Activated CD4-positive, alpha-beta T cell treated with anti-CD3 and anti-CD28 coated beads, Interleukin-10, Interleukin-2, amounts not matched to agents 100 ng/mL and 50 ng/mL, durations not matched to agents 16 hours and 8 hours (primary cell): Measurements from ENCODE around the gene ZNF81.
"Not testable (repeated sequence)": the region's sequence is repeated elsewhere in the genome, so short reads cannot be mapped to it uniquely, and the experiment has no call there.

Experiments used
- DNase-seq: peaks from one replicate; pipeline ENCODE4 v3.0.0-alpha.2; 2020

ZNF81 gene

DNA sequence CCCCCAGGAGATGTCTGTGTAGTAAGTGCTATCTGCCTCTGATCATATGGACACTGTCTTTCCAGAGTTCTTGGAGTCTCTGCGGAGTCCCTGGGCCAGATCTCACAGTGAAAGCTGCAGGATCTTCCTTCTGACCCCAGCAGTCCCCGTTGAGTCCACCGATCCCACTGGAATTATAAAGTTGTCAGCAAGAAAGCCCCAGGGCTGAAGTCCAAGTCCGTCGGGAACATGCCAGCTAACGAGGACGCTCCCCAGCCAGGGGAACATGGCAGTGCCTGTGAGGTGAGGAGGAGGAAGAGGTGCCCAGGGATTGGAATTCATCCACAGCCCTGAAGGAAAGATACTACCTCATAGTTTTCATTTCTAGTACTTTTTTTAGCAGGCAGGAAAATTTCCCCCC is 9.3 kb downstream of the ZNF81 start:
- no peak for DNase-seq

DNA sequence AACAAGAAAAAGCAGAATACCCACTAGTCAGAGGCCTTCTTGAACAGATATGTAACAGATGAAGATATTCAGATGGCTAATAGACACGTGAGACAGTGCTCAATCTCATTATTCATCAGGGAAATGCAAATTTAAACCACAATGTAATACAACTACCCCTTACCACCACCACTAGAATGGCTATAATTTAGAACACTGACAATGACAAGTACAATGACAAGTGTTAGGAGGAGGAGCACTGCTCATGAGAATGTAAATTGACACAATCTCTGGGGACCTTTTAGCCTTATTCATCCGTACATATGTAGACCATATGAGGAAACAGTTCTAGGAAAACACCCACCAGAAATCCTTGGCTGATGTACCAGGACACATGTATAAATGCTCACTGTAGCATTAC is 13.1 kb downstream of the ZNF81 start:
- DNase-seq: no peak

DNA sequence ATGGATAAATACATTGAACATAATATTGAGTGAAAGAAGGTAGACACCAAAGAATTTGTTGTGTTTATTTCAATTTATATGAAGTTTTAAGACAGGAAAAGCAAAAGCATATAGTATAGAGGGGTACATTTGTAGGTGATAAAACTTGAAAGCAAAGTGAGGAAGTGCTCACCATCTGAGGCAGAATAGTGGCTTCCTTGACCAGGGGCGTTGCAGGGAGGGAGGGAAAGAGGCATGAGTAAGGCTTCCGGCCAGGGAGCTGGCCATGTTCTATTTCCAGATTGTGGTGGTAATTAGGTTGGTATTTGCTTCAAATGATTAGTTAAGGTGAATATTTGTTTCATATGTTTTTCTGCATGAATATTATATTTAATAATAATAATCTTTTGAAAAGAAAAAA is 13.7 kb downstream of the ZNF81 start:
- DNase-seq: not testable (repeated sequence)

DNA sequence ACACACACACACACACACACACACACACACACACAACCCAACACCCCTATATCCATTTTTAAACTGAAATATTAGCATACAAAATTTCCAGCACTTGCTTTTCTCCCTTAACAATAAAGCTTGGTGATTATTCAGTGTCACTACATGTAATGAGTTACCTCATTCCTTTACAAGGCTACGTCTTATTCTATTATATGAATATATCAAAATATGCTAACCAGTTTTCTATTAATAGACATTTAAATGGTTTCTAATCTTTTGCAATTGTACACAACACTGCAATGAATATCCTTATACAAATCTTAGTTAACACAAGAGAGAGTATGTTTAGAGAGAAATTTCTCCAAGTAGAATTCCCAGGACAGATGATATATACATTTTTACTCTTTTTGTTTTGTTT is 14.2 kb downstream of the ZNF81 start:
- no peak for DNase-seq

DNA sequence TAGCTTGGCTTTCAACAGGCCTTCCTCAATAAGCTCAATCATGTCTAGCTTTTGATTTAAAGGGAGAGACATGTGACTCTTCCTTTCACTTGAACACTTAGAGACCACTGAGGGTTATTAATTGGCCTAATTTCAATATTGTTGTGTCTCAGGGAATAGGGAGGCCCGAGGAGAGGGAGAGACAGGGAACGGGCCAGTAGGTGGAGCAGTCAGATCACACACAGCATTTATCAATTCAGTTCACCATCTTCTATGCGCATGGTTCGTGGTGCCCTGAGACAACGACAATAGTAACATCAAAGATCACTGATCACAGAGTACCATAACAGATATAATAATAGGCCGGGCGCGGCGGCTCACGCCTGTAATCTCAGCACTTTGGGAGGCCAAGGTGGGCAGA is 17.8 kb downstream of the ZNF81 start:
- DNase-seq: no peak

DNA sequence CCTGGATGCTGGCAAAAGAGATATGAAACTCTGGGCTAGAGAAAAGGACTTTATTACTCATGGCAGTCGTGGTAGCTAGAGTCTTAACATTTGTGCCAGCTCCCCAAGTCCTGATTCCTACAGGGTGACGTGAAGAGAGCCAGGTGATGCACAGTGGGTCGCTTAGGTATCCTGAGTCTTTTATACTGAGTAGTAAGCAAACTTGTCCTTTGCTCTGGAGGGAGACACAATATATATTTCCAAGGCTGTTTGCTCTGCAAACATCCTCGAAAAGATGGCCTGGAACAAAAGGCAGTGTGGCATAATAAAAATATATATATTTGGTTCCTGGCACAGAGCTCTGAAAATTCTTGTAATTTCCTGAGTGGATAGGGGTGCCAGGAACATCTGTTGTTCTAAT is 23.0 kb downstream of the ZNF81 start:
- DNase-seq: no peak

DNA sequence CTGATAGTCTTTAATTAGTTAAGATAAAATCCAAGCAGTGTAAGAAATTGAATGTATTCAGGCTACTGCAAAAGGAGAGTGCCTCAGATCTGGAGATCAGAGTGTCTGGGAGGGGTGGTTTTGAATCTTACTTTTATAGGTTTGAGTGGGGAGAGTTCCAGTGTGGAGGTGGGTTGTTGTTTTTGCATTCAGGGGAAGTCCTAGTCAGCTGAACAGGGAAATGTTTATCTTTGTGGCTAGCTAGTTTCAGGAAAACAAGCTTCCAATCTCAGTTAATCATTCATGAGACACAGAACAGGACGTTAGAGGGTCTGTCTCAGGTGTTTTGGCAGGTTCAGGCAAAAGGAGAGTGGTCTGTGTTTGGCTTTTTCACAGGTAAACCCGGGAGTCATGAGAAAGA is 26.0 kb downstream of the ZNF81 start:
- DNase-seq: no peak

DNA sequence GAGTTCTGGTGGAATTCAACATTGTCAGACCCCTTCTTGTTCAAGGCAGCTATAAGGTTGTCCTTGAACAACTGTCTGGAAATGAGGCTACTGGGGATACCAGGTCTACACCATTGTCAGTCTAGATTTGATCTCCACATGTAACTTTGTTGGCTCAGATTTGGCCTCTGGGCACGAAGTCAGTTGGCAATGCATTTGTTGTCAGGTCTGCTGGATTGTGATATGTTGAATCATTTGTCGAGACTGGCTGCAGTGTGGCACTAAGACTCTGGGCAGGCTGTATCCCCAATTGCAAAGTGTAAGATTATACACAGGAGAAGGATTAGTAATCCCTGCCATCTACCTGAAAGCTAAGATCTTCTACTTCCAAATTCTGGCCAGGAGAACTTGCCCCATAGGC is 26.5 kb downstream of the ZNF81 start:
- DNase-seq: no peak

DNA sequence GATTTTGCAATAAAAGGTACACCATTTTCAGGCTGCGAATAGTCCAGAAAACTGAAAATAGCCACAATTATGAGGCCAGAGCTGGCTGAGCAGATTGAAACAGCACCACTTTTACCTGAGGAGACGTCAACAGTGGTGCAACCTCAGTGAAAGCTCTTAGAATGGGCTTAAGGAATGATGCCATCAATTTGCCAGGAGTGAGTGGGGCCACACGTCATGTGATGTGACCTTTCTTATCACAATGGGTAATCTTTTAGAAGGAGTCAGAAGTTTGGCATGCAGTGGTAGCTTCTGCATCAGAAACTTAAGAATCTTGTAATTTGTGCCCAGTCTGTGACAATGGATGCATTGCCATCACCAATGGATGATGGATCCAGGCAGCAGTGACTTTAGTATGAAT is 27.6 kb downstream of the ZNF81 start:
- no peak for DNase-seq

DNA sequence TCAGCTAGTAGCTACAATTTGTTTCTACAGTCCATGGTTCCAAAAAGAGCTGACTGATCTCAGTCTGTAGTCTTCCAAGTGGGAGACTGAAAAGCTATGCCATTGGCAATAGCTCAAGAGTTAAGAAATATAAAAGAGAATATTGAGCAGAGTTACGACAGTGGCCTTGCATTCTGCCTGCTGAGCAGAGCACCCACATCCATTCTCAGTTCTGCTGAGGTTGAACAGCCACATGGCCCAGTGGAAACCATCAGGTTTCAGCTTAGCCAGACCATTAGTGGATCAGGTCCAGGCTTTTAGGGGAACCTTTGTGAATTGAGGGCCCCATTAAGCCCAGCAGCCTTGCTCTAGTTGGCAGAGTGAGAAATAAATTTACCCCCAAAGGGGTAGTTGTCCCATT is 28.1 kb downstream of the ZNF81 start:
- DNase-seq: no peak

DNA sequence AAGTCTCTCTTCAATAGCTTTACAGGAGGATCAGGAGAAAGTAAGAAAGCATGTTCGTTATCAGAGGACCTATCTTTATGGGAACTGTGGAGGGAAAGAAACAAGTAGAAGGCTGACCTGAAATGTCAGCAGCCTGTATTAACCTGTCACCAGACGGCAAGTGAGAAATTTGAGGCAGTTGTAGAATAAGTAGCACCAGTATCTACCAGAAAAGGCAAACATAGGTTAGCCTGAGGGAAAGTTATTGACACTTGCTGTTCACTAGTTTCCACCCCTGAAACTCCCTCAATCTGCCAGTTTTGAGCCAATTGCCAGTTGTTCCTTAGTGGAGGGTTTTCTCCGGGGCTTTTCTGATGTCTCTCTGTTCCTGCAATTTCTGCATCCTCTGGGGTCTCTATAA is 36.4 kb downstream of the ZNF81 start:
- DNase-seq: no peak

DNA sequence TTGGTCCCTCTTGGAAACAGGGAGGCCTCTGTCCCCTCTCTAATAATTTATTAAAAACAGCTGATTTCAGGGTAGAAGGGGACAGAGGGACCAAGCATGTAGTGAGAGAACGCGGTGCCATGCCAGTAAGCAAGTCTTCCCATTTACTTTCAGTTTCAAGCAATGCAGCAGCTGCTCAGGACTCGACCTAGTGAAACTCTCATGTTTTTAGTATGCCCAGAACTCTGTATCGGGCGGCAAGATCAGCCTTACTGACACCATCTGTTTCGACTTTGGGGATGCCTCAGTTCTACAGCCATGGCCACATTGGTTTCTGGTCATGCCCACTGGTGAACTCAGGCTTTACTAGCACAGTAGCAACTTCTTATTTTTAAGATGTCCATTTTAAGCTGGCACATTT is 40.6 kb downstream of the ZNF81 start:
- no peak for DNase-seq

DNA sequence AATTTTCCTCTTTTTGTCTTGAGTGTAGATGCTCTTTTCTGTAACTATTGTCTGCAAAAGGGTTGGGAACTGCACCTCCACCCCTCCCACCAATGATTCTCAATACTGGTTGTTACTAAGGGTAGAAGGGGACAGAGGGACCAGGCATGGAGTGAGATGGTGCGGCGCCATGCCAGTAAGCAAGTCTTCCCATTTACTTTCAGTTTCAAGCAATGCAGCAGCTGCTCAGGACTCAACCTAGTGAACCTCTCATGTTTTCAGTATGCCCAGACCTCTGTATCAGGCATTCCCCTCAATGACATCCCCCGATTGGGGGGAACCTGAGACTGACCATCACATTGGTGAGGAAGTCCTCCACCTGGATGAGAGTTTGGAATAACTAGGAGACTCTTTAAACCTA is 41.5 kb downstream of the ZNF81 start:
- DNase-seq: no peak

DNA sequence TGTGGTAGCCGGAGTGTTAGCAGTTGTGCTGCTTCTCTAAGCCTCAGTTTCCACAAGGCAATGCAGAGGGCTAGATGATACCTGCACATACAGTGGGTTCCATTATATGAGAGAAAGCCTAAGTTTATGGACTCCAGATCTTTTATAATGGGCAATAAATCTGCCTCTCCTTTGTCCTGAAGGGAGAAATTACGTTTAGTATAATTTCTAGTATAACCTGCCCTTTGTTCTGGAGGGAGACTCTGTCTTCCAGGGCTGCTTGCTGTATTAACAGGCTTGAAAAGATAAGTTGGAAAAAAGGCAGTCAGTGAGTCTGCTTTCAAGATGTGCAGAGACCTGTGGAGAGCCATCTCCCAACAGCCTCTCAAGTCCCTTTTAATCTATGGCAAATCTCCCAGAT is 42.8 kb downstream of the ZNF81 start:
- no peak for DNase-seq

DNA sequence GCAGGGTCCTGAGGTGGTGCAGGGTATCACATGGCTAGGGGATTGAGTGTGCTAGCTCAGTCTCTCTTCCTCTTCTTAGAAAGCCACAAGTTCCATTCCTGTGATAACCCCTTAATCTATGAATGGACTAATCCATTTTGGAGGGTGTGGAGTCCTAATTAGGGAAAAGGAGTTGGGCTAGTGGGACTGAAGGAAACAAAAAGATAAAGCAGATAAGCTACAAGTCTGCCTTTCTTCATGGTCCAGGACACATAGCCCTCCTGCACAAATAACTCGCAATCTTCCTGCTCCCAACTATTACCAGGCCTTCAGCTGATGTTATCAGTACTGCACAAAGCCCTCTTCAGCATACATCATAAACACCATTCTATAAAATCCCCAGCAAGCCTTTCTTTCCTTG is 44.2 kb downstream of the ZNF81 start:
- DNase-seq: no peak

DNA sequence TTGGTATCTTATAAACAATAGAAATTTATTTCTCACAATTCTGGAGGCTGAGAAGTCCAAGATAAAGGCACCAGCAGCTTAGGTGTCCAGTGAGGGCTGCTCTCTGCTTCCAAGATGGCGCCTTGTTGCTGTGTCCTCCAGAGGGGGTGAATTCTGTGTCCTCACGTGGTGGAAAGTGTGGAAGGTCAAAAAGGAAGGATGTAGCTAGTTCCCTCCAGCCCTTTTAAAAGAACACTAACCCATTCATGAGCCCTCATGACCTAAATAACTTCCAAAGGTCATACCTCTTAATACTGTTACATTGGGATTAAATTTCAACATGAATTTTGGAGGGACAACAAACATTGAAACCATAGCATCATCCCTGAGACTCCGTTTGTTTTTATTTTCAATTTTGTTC is 48.8 kb downstream of the ZNF81 start:
- no peak for DNase-seq

DNA sequence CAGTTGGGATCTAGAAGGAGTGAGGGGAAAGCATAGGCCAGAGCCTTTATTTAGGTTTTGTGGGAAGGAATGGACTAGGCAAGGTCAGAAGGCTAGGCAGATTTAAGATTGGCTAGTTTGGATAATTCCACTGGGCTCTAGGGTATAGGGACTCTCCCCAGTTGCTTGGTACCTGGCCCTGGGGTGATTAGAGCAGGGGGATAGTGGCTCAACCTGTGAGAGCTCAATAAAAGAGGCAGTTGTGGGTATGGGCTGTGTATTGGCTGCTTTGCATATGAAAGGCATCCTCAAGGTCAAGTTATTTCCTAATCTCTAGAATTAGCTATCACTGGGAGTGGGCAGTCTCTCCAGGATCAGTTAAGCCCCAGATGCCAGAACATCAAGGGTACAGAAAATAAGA is 61.3 kb downstream of the ZNF81 start:
- DNase-seq: no peak

DNA sequence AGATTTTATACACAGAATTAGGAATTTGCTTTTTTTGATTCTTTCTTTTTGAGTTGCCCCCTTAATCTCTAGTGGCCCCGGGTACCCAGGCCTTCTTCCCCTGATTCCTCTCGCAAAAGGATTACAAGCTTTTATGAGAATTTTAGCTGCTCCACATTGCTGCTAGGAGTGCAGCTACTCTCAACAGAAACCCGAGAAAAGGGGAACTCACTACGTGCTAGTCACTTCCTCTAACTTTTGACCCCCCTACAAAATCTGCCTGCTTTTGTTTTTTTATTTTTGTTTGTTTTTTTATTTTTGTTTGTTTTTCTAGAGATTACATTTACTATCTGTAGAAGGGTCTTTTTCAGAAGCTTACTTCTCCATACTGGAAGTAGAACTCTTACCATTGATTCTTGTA is 64.1 kb downstream of the ZNF81 start:
- DNase-seq: no peak

DNA sequence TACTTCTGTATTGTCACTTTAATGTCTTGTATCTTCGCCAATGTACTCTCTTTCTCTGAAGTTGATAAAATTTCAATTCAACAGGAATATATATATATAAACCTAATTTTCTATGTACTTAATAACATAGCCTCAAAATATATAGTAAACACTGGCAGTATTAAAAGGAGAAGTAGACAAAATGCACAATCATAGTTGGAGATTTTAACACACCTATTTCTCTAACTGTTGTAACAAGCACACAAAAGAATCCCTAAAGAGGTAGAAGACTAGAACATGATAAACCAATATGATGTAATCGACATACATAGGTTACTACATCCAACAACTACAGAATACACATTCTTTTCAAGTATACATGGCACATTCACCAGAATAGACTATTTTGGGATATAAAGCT is 65.5 kb downstream of the ZNF81 start:
- no peak for DNase-seq

DNA sequence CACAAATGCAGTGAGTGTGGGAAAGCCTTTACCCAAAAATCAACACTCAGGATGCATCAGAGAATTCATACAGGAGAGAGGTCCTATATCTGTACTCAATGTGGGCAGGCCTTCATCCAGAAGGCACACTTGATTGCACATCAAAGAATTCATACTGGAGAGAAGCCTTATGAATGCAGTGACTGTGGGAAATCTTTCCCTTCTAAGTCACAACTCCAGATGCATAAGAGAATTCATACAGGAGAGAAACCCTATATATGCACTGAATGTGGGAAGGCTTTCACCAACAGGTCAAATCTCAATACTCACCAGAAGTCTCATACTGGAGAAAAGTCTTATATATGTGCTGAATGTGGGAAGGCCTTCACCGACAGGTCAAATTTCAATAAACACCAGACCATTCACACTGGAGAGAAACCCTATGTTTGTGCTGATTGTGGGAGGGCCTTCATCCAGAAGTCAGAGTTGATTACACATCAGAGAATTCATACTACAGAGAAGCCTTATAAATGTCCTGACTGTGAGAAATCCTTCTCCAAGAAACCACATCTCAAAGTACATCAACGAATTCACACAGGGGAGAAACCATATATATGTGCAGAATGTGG is 79.3 kb downstream of the ZNF81 start:
- DNase-seq: no peak

DNA sequence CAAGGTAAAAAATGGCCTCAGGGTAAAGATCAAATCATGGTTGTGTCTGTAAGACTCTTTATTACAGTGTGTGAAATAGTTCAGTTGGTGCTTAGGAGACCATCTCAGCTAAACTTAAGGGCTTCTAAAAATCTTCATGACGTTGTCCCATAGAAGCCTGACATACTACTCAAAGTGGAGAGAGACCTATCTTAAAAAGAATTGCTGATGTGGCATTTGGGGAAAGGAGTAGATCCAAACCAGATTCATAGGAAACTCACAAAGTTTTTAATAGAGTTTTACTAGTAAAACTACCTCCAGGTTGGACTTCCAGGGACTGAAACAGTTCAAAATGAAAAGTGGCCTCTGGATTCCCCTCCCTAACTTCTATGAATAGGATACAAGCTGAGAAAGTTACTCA is 81.6 kb downstream of the ZNF81 start:
- no peak for DNase-seq

DNA sequence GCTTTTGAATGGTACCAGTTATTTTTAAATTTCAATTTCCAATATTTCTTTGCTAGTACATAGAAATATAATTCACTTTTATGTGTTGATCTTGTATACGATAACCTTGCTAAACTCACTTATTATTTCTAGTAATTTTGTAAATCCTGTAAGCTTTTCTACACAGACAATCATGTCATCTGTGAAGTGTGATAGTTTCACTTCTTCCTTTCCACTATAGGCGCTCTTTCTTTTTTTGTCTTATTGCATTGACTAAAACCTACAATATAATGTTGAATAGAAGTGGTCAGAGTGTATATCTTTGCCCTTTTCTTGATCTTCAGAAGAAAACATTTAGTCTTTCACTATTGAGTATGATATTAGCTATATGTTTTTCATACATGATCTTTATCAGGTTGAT is 90.5 kb downstream of the ZNF81 start:
- DNase-seq: no peak

DNA sequence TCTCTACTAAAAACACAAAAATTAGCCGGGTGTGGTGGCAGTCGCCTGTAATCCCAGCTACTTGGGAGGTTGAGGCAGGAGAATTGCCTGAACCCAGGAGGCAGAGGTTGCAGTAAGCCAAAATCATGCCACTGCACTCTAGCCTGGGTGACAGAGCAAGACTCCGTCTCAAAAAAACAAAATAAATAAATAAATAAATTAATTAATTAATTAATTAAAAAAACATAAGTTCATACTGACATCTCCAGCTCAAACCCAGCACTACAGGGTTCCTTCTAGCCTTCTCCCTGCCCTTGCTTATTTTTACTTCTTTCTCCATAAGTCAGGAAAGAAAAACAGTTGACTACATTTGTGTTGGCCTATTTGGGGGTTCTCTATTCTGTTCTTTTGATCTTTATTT is 95.3 kb downstream of the ZNF81 start:
- DNase-seq: not testable (repeated sequence)

DNA sequence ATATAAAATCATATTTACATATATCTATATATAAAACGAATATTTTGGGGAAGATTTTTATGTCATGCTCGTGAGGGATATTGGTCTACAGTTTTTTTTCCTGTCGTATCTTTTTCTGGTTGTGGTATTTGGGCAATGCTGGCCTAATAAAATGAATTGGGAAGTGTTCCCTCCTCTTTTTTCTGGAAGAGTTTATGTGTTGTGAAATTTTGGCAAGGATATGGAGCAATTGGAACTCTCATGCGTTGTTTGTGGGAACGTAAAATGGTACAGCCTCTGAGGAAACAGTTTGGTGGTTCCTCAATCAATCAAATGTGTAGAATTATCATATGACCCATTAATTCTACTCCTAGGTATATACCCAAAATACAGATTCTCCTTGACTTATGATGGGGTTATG is 97.2 kb downstream of the ZNF81 start:
- DNase-seq: no peak

DNA sequence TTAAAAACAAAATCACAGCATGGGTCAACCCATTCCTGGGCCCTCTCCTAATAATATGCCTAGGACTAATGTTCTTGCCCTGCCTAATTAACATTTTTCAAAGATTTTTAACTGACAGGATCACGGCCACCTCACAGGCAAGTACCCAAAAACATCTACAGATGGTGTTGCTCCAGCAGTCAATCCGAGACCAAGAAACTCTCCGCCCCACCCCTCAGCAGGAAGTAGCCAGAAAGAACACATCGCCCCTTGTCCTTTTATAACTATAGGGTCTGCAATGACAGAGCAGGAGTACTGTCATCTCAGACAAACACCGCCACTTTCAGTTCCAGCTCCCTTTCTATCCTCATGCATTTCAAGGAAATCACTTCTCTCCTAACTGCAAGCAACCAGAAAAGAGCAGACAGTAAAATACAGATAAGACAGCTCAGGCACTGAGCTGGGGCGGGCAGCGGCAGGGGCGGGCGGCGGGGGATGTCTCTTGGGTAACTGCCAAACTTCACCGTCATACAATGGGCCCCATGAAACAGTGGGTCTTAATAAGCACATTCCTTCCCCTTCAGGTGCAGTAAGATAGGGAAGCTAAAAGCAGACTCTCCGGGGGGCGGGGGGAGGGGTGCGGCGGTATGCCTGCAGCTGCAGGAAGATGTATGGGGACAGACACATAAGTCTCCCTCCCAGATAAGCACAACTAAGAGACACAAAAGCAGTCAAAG is 99.7 kb downstream of the ZNF81 start:
- DNase-seq: peak; percentile 20
